ENCODE results near the gene CDT1.
"Not testable (repeated sequence)": the region's sequence is repeated elsewhere in the genome, so short reads cannot be mapped to it uniquely, and the experiment has no call there.

Gene CDT1

DNA sequence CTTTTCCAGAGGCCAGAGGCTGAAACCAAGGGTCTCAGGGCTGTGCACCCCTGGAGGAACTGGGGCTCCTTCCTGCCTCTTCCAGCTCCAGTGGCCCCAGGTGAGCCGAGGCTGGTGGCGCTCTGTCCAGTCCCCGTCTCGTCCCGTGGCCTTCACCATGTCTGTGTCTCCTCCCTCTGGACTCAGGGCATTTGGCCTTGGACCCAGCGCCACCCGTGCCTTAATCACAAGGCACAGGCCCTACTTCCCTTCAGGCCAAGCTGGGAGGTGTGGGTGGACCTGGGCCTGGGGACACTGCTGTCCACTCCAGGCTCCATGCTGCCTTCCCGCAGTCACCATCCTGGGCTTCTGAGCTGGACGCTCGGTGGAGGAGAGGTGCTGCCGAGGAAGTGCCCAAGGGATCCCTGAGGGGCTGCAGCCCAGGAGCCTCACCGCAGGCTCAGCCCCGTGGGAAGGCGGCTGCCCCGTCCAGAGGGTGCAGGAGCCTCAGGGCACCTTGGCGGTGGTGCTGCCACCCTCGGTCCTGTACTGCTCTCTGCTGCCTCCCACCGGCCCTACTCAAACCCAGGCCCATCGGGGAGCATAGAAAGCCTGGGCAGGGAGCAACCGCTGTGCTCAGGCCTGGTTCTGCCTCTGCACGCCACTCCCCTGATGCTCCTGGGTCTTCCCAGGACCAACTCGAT lies 17.7 kb downstream of the CDT1 start:
- Histone ChIP-seq H4K8ac (ENCODE audit: low read depth, low read length) (no peak overlapping the region), H2BK5ac (ENCODE audit: low read length) (peak overlapping the region; percentile 39), H2BK15ac (ENCODE audit: low read length) (no peak overlapping the region), H3K18ac (ENCODE audit: low read length) (no peak overlapping the region), H3K4ac (ENCODE audit: low read length) (no peak overlapping the region), H4K91ac (ENCODE audit: low read depth, low read length, poor library complexity) (no peak overlapping the region), H2BK120ac (ENCODE audit: low read depth, low read length) (no peak overlapping the region), H3K4me1 (ENCODE audit: control insufficient read depth in 2 of 2, insufficient read depth in 1 of 2, low read depth in 1 of 2, low read length in 2 of 2) (no peaks in the 10 kb centered on the region), H3K9me3 (replicated peaks in 1 of 2; ENCODE audit: control insufficient read depth in 2 of 2, insufficient read depth in 1 of 2, low read depth in 1 of 2, low read length in 2 of 2) (no peaks in the 10 kb centered on the region), H3K23ac (ENCODE audit: low read depth, low read length, poor library complexity) (peak overlapping the region; percentile 65), H3K9ac (ENCODE audit: low read depth, low read length, poor library complexity) (no peak overlapping the region), H3K36me3 (replicated peaks in 1 of 2; ENCODE audit: control insufficient read depth in 2 of 2, insufficient read depth in 2 of 2, low read length in 2 of 2) (no peaks in the 10 kb centered on the region), H3K4me3 (ENCODE audit: low read length in 2 of 2) (no peak overlapping the region), H2BK12ac (ENCODE audit: low read length) (no peak overlapping the region), H3K14ac (ENCODE audit: low read length) (no peak overlapping the region), H3K27ac (replicated peaks; ENCODE audit: low read length) (no peak overlapping the region), H3K4me2 (ENCODE audit: insufficient read depth, low read length, poor library complexity, severe bottlenecking) (peak overlapping the region; percentile 18), H3K27me3 (ENCODE audit: control insufficient read depth in 3 of 3, insufficient read depth in 3 of 3, low read depth in 1 of 3, low read length in 3 of 3) (no peaks in the 10 kb centered on the region), H3K79me1 (ENCODE audit: low read depth, low read length) (no peaks in the 10 kb centered on the region), H2AK5ac (ENCODE audit: low read depth, low read length) (no peak overlapping the region), H2AFZ (ENCODE audit: low read length) (no peak overlapping the region)
- DNase-seq (ENCODE audit: low spot score): no peak
- WGBS, 2 donors (ENCODE audit: extremely low coverage in 2 of 2, insufficient read length in 2 of 2, insufficient replicate concordance in 1 of 2): no CpG with 5 or more reads among the region's 22 CpGs

- Histone ChIP-seq H3K36me3 (replicated peaks in 1 of 2; ENCODE audit: control insufficient read depth in 2 of 2, insufficient read depth in 2 of 2, low read length in 2 of 2) (no peaks in the 10 kb centered on the region), H2BK15ac (ENCODE audit: low read length) (no peak overlapping the region), H3K4ac (ENCODE audit: low read length) (no peak overlapping the region), H3K4me3 (ENCODE audit: low read length in 2 of 2) (no peak overlapping the region), H2AK5ac (ENCODE audit: low read depth, low read length) (no peak overlapping the region), H3K9me3 (replicated peaks in 1 of 2; ENCODE audit: control insufficient read depth in 2 of 2, insufficient read depth in 1 of 2, low read depth in 1 of 2, low read length in 2 of 2) (no peaks in the 10 kb centered on the region), H2BK12ac (ENCODE audit: low read length) (no peak overlapping the region), H2BK5ac (ENCODE audit: low read length) (peak overlapping the region; percentile 39), H3K27ac (replicated peaks; ENCODE audit: low read length) (no peak overlapping the region), H2AFZ (ENCODE audit: low read length) (no peak overlapping the region), H3K9ac (ENCODE audit: low read depth, low read length, poor library complexity) (no peak overlapping the region), H4K8ac (ENCODE audit: low read depth, low read length) (no peak overlapping the region), H3K27me3 (ENCODE audit: control insufficient read depth in 3 of 3, insufficient read depth in 3 of 3, low read depth in 1 of 3, low read length in 3 of 3) (no peaks in the 10 kb centered on the region), H3K4me2 (ENCODE audit: insufficient read depth, low read length, poor library complexity, severe bottlenecking) (no peak overlapping the region), H4K91ac (ENCODE audit: low read depth, low read length, poor library complexity) (no peak overlapping the region), H3K23ac (ENCODE audit: low read depth, low read length, poor library complexity) (peak overlapping the region; percentile 44), H2BK120ac (ENCODE audit: low read depth, low read length) (no peak overlapping the region), H3K4me1 (ENCODE audit: control insufficient read depth in 2 of 2, insufficient read depth in 1 of 2, low read depth in 1 of 2, low read length in 2 of 2) (no peaks in the 10 kb centered on the region), H3K18ac (ENCODE audit: low read length) (no peak overlapping the region), H3K79me1 (ENCODE audit: low read depth, low read length) (no peaks in the 10 kb centered on the region), H3K14ac (ENCODE audit: low read length) (no peak overlapping the region)
- WGBS, 2 donors (ENCODE audit: extremely low coverage in 2 of 2, insufficient read length in 2 of 2, insufficient replicate concordance in 1 of 2): no CpG with 5 or more reads among the region's 24 CpGs
- no peak for DNase-seq (ENCODE audit: low spot score)
Measured at GRCh38 chr16:88822281-88823040, 18.9 kb downstream of the CDT1 start.

GRCh38 chr16:88823646-88824045 lies 20.1 kb downstream of the CDT1 start:
- not testable (repeated sequence) for H3K27me3 ChIP-seq (ENCODE audit: control insufficient read depth in 3 of 3, insufficient read depth in 3 of 3, low read depth in 1 of 3, low read length in 3 of 3); H3K4me3 ChIP-seq (ENCODE audit: low read length in 2 of 2); H3K4ac ChIP-seq (ENCODE audit: low read length); H3K36me3 ChIP-seq (replicated peaks in 1 of 2; ENCODE audit: control insufficient read depth in 2 of 2, insufficient read depth in 2 of 2, low read length in 2 of 2); H2AK5ac ChIP-seq (ENCODE audit: low read depth, low read length); H2BK15ac ChIP-seq (ENCODE audit: low read length); H3K4me1 ChIP-seq (ENCODE audit: control insufficient read depth in 2 of 2, insufficient read depth in 1 of 2, low read depth in 1 of 2, low read length in 2 of 2); H3K4me2 ChIP-seq (ENCODE audit: insufficient read depth, low read length, poor library complexity, severe bottlenecking); H3K23ac ChIP-seq (ENCODE audit: low read depth, low read length, poor library complexity); H3K14ac ChIP-seq (ENCODE audit: low read length); H2BK12ac ChIP-seq (ENCODE audit: low read length); H4K91ac ChIP-seq (ENCODE audit: low read depth, low read length, poor library complexity); H3K18ac ChIP-seq (ENCODE audit: low read length); H3K79me1 ChIP-seq (ENCODE audit: low read depth, low read length); H2AFZ ChIP-seq (ENCODE audit: low read length); H3K9me3 ChIP-seq (replicated peaks in 1 of 2; ENCODE audit: control insufficient read depth in 2 of 2, insufficient read depth in 1 of 2, low read depth in 1 of 2, low read length in 2 of 2); DNase-seq (ENCODE audit: low spot score); H3K9ac ChIP-seq (ENCODE audit: low read depth, low read length, poor library complexity); H2BK120ac ChIP-seq (ENCODE audit: low read depth, low read length); H3K27ac ChIP-seq (replicated peaks; ENCODE audit: low read length); H2BK5ac ChIP-seq (ENCODE audit: low read length)
- H4K8ac ChIP-seq (ENCODE audit: low read depth, low read length): peak overlapping the region; percentile 17
- no CpG with 5 or more reads among the region's 31 CpGs for WGBS, 2 donors (ENCODE audit: extremely low coverage in 2 of 2, insufficient read length in 2 of 2, insufficient replicate concordance in 1 of 2)

DNA sequence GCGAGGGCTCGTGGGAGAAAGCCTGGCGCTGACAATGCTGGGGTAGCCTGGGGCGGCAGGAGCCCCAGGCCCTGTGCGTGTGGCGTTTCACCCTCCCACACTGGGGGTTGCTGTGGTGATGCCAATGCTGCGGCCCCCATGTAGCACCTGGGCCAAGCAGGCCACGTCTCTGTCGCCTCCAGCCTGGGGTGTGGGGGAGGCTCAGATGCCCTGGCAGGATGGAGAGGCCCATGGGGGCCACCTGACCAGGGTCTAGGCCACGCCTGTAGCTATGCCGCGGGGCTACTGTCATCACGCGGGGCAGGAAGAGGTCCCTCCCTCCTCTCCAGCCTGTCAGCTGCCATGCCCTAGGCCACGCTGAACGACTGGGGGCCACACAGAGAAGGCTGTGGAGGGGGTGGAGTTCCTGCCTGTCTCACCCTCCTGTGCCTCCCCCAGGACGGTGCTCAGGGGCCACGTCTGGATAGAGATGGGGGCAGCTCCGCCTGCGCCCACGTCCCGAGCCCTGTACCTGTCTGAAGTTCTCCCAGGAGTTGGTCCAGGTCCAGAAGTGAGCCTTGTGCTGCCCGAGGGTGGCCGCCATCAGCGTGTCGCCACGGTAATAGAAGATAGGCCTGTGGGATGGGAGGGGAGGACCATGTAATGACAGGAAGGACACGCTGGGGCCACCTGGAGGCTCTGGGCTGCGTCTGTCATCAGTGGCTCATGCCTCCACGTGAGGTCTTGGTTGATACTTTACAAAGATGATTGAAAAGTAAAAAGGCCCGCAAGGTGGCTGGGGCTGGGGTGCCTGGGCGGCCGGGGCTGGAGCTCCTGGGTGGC lies 20.9 kb downstream of the CDT1 start:
- H4K91ac ChIP-seq (ENCODE audit: low read depth, low read length, poor library complexity): no peak overlapping the region
- H3K4ac ChIP-seq (ENCODE audit: low read length): no peak overlapping the region
- H3K4me1 ChIP-seq (ENCODE audit: control insufficient read depth in 2 of 2, insufficient read depth in 1 of 2, low read depth in 1 of 2, low read length in 2 of 2): no peaks in the 10 kb centered on the region
- no peak overlapping the region for H2AK5ac ChIP-seq (ENCODE audit: low read depth, low read length)
- H3K27me3 ChIP-seq (ENCODE audit: control insufficient read depth in 3 of 3, insufficient read depth in 3 of 3, low read depth in 1 of 3, low read length in 3 of 3): no peaks in the 10 kb centered on the region
- no peak overlapping the region for H3K4me2 ChIP-seq (ENCODE audit: insufficient read depth, low read length, poor library complexity, severe bottlenecking)
- H3K4me3 ChIP-seq (ENCODE audit: low read length in 2 of 2): no peak overlapping the region
- H2BK120ac ChIP-seq (ENCODE audit: low read depth, low read length): no peak overlapping the region
- H3K18ac ChIP-seq (ENCODE audit: low read length): no peak overlapping the region
- no peak overlapping the region for H3K14ac ChIP-seq (ENCODE audit: low read length)
- H3K23ac ChIP-seq (ENCODE audit: low read depth, low read length, poor library complexity): no peak overlapping the region
- H2AFZ ChIP-seq (ENCODE audit: low read length): no peak overlapping the region
- DNase-seq (ENCODE audit: low spot score): no peak
- H3K27ac ChIP-seq (replicated peaks; ENCODE audit: low read length): no peak overlapping the region
- peak overlapping the region; percentile 37 for H2BK15ac ChIP-seq (ENCODE audit: low read length)
- H2BK12ac ChIP-seq (ENCODE audit: low read length): no peak overlapping the region
- peaks cover 2% of the 10 kb centered on the region for H3K79me1 ChIP-seq (ENCODE audit: low read depth, low read length)
- no peak overlapping the region for H3K9ac ChIP-seq (ENCODE audit: low read depth, low read length, poor library complexity)
- H3K9me3 ChIP-seq (replicated peaks in 1 of 2; ENCODE audit: control insufficient read depth in 2 of 2, insufficient read depth in 1 of 2, low read depth in 1 of 2, low read length in 2 of 2): no peaks in the 10 kb centered on the region
- peak overlapping the region; percentile 92 for H4K8ac ChIP-seq (ENCODE audit: low read depth, low read length)
- H2BK5ac ChIP-seq (ENCODE audit: low read length): no peak overlapping the region
- no CpG with 5 or more reads among the region's 33 CpGs for WGBS, 2 donors (ENCODE audit: extremely low coverage in 2 of 2, insufficient read length in 2 of 2, insufficient replicate concordance in 1 of 2)
- no peaks in the 10 kb centered on the region for H3K36me3 ChIP-seq (replicated peaks in 1 of 2; ENCODE audit: control insufficient read depth in 2 of 2, insufficient read depth in 2 of 2, low read length in 2 of 2)

Data from neuronal stem cell (in vitro differentiated cells).